ENCODE data around the gene FAM135A.
"Not testable (repeated sequence)": the region's sequence is repeated elsewhere in the genome, so short reads cannot be mapped to it uniquely, and the experiment has no call there.

- TF ChIP-seq POLR2AphosphoS5, POLR2A, CTCF, EP300 (IDR thresholded peaks at IDR 0.05): not testable (repeated sequence)
Observed at GRCh38 chr6:70552286-70552940, 139.1 kb downstream of the FAM135A start.
